Heart left ventricle (tissue), 16 donors: ENCODE measurements around the gene OR10H1. TPM values are rescaled to one million over a fixed set of nuclear protein-coding genes. Genes with fewer than 3 reads are reported as not detected.

Experiments used
- ATAC-seq, 4 donors: fragments of 200-7000 bp; cut with Tn5 transposase; one replicate each; pipeline ENCODE4 v1.9.1; 2020 to 2022; ENCODE audit warnings: moderate library complexity in 4 of 4, mild to moderate bottlenecking in 3 of 4, moderate number of reproducible peaks in 1 of 4
- DNase-seq, 5 donors: peaks; one replicate each; pipeline ENCODE4 v3.0.0-alpha.2; 2020
- H3K27ac ChIP-seq, 12 donors: fragments of 200-600 bp; sonication (generic) in 4 of 12; one replicate each; pipeline versions ENCODE4 v1.5.0 to v1.8.0; 2016 to 2022; ENCODE audit warnings: mild to moderate bottlenecking in 2 of 12
- H3K27me3 ChIP-seq, 9 donors: fragments of 200-600 bp; sonication (generic) in 2 of 9; one replicate each; pipeline versions ENCODE4 v1.5.1 to v1.8.0; 2016 to 2022; ENCODE audit warnings: mild to moderate bottlenecking in 3 of 9
- H3K36me3 ChIP-seq, 9 donors: fragments of 200-600 bp; sonication (generic) in 2 of 9; one replicate each; pipeline versions ENCODE4 v1.5.0 to v1.8.0; 2018 to 2022; ENCODE audit warnings: mild to moderate bottlenecking in 2 of 9
- H3K4me1 ChIP-seq, 12 donors: fragments of 200-600 bp; sonication (generic) in 4 of 12; one replicate each; pipeline versions ENCODE4 v1.5.0 to v1.8.0; 2016 to 2022; ENCODE audit warnings: mild to moderate bottlenecking in 3 of 12
- H3K4me3 ChIP-seq, 12 donors: fragments of 200-600 bp; sonication (generic) in 4 of 12; one replicate each; pipeline versions ENCODE4 v1.5.0 to v1.8.0; 2017 to 2022; ENCODE audit warnings: mild to moderate bottlenecking in 9 of 12, moderate library complexity in 4 of 12
- H3K9me3 ChIP-seq, 12 donors: fragments of 200-600 bp; sonication (generic) in 4 of 12; one replicate each; pipeline versions ENCODE4 v1.5.0 to v1.8.0; 2016 to 2022; ENCODE audit warnings: mild to moderate bottlenecking in 1 of 12
- POLR2A ChIP-seq, 2 donors: fragments of 450-650 bp; IDR thresholded peaks; one replicate each; pipeline ENCODE4 v1.6.1; 2017; ENCODE audit warnings: antibody characterized with exemption in 2 of 2, mild to moderate bottlenecking in 2 of 2, moderate library complexity in 2 of 2
- WGBS, 4 donors: extraction: QIAGEN DNeasy Blood & Tissue Kit in 2 of 4; methylation state at CpG; one replicate each; pipeline versions ENCODE4 v1.1.5 to v1.1.7; 2013 to 2018; 5-methylcytosine and 5-hydroxymethylcytosine counted together
- intact Hi-C, 10 donors: fragments of 100-400 bp; cut with DNase I; formaldehyde crosslinking; loops; one replicate each; pipeline versions ENCODE4 v1.11.1 to v1.14.2; 2022
- polyA plus RNA-seq, 2 donors: library from polyadenylated mRNA; stranded (reverse); fragments of 200-250 nt; gene quantifications; one replicate each; pipeline ENCODE4 v1.2.3, GENCODE V29; 2013
- total RNA-seq, 9 donors: library from RNA; depleted of rRNA in 2 of 9; stranded (reverse); fragments of >200 nt in 2 of 9; fragmentation: NEBNext Ultra II Directional in 3 of 9; extraction: Animal tissue kit (Norgen Biotek cat#: 25700) in 3 of 9; gene quantifications; one replicate each; pipeline versions ENCODE4 v1.1.0 to v1.2.4, GENCODE V29; 2016 to 2023
- TF ChIP-seq, protein P1 (sequence below), 12 donors: fragments of 200-600 bp; sonication (generic) in 4 of 12; IDR thresholded peaks; one replicate each; pipeline versions ENCODE4 v1.5.0 to v1.8.0; 2018 to 2022; ENCODE audit warnings: antibody characterized with exemption in 12 of 12, mild to moderate bottlenecking in 5 of 12
- donor health status: ischemic (EF 13 %, LVEDD 7.1; RV severe dilation, severe dysfunction).
- donor health status: healthy with polysubstance abuse.
- donor health status: DM: no; HTN: yes; CAD: no.
- donor health status: DM: no; HTN: no; CAD: no.
- donor health status: ischemic (EF 25% LVEDD 6.9; RV normal size, moderate dysfunction).
- donor health status: ischemic (EF 25% LVEDD 5.7; RV mildly dilated, moderate dysfunction).
- donor health status: healthy.
- donor health status: DM: yes; HTN: yes; CAD: no.
- donor health status: ischemic (EF 35%, LVEDD 5.7; RV mildly dilated, moderate dysfunction).
- donor health status: nonischemic (EF 11% LVEDD 7.7; RV severe dilation, severe dysfunction).
- donor health status: DM: yes; HTN: yes; CAD: no.
- donor health status: PGD.
- donor health status: ischemic (EF 29% LVEDD 5.4; RV normal size, mild dysfunction).
- donor health status: nonischemic (EF 23%, LVEDD 6.1; RV moderate dilation, normal function).

The OR10H1 gene
- total and polyA plus RNA-seq, 11 donors: 0.07 TPM; not detected in 10

DNA sequence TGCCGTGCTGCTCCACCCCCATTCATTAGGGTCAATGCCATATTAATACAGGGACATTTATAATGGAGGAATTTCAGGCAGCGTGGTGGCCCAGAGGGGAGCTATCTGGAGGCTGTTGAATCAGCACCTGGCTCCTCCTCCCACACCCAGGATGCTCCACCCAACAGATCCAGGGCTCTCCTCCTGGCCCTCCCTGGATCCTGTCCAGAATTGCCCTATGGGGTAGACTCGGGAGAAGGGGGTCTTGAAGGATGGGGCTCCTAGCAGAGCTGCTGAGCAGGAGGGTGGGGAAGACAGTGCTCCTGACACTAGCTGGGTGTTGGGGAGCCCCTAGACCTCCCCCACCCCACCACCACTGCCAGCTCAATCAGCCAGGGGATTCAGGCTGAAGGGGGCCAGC lies 33.3 kb downstream of the OR10H1 start:
- Histone ChIP-seq H3K4me1 (peaks cover 0 to 28% (median 15%) of the 10 kb centered on the region in 12 donors), H3K36me3 (no peaks in the 10 kb centered on the region), H3K27ac (no peak overlapping the region), H3K9me3 (no peaks in the 10 kb centered on the region), H3K27me3 (no peaks in the 10 kb centered on the region), H3K4me3 (no peak overlapping the region)
- TF ChIP-seq, protein P1, sequence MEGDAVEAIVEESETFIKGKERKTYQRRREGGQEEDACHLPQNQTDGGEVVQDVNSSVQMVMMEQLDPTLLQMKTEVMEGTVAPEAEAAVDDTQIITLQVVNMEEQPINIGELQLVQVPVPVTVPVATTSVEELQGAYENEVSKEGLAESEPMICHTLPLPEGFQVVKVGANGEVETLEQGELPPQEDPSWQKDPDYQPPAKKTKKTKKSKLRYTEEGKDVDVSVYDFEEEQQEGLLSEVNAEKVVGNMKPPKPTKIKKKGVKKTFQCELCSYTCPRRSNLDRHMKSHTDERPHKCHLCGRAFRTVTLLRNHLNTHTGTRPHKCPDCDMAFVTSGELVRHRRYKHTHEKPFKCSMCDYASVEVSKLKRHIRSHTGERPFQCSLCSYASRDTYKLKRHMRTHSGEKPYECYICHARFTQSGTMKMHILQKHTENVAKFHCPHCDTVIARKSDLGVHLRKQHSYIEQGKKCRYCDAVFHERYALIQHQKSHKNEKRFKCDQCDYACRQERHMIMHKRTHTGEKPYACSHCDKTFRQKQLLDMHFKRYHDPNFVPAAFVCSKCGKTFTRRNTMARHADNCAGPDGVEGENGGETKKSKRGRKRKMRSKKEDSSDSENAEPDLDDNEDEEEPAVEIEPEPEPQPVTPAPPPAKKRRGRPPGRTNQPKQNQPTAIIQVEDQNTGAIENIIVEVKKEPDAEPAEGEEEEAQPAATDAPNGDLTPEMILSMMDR (IDR thresholded peaks at IDR 0.05): no peak
- no peak for TF ChIP-seq POLR2A (IDR thresholded peaks at IDR 0.05)
- WGBS, 4 donors: 71 to 79% (median 72%) methylated on average over 3 of the region's 3 CpGs
- ATAC-seq: no peak
- DNase-seq: no peak
- intact Hi-C loops: no loop called here

DNA sequence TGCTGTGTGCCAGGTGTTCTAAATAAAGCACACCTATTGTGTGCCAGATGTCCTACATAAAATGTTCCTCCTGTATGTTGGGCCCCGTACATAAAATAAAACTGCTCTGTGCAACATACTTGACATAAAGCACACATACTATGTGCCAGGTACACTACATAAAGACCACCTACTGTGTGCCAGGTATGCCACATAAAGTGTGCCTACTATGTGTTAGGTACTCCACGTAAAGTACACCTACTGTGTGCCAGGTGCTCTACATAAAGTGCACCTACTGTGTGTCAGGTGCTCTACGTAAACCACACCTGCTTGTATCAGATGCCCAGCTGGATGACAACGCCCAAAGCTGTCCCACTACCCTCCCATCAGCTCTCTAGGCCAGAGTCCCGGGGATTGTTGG lies 33.8 kb downstream of the OR10H1 start:
- Histone ChIP-seq H3K36me3 (no peaks in the 10 kb centered on the region), H3K4me3 (no peak overlapping the region), H3K9me3 (no peaks in the 10 kb centered on the region), H3K4me1 (peaks cover 0 to 28% (median 15%) of the 10 kb centered on the region in 12 donors), H3K27me3 (no peaks in the 10 kb centered on the region), H3K27ac (no peak overlapping the region)
- intact Hi-C loops: no loop called here
- WGBS, 4 donors: 78 to 86% (median 80%) methylated on average over 5 of the region's 5 CpGs
- no peak for ATAC-seq
- TF ChIP-seq POLR2A (IDR thresholded peaks at IDR 0.05): no peak
- TF ChIP-seq, protein P1 (IDR thresholded peaks at IDR 0.05): no peak
- no peak for DNase-seq

DNA sequence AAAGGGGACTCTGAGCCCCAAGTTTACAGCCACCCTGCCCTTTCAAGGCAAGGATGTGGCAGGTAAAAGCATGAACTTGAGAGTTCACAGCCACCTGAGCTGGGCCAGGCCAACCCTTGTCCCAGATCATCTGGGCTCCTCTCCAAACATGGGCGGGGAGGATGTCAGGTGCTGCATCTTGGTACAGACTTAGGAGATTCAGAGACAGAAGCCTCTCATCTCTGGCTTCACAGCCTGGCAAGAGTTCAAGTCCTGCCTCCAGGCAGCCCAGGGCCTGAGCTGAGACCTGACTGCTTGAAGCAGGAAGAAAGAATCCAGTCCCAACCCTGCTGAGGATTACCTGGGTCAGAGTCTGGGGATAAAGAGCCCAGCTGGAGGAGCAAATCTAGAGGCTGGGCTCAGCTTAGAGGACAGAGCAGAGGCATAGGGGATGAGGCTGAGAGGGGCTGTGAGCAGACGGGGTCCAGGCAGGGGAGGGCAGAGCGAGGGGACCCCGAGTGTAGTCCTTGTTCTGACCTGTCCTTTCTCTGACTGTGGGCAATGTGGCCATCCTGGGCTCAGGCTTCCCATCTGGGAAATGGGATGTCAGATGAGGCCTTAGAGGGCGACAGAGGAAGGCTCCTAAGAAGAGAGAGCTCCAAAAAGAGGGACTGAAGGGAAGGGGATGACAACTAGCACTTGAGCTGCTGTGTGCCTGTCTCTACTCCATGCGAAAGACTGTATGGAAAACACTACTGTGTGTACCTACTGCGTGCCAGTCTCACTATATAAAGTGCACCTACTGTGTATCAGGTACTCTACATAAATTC lies 34.6 kb downstream of the OR10H1 start:
- peaks cover 0 to 4% (median 0%) of the 10 kb centered on the region in 9 donors for H3K27me3 ChIP-seq
- TF ChIP-seq POLR2A (IDR thresholded peaks at IDR 0.05): no peak
- TF ChIP-seq, protein P1 (IDR thresholded peaks at IDR 0.05): no peak
- no peaks in the 10 kb centered on the region for H3K36me3 ChIP-seq
- 76 to 81% (median 79%) methylated on average over 7 of the region's 7 CpGs for WGBS, 4 donors
- peak overlapping the region; percentile 4 to 86 (median 60) for H3K27ac ChIP-seq
- no peak overlapping the region for H3K4me3 ChIP-seq
- H3K9me3 ChIP-seq: no peaks in the 10 kb centered on the region
- intact Hi-C loops: no loop called here
- DNase-seq (no peak), ATAC-seq (peak in 3 of 4 donors; percentile 16 to 37 (median 31))
- peaks cover 0 to 28% (median 15%) of the 10 kb centered on the region in 12 donors for H3K4me1 ChIP-seq

DNA sequence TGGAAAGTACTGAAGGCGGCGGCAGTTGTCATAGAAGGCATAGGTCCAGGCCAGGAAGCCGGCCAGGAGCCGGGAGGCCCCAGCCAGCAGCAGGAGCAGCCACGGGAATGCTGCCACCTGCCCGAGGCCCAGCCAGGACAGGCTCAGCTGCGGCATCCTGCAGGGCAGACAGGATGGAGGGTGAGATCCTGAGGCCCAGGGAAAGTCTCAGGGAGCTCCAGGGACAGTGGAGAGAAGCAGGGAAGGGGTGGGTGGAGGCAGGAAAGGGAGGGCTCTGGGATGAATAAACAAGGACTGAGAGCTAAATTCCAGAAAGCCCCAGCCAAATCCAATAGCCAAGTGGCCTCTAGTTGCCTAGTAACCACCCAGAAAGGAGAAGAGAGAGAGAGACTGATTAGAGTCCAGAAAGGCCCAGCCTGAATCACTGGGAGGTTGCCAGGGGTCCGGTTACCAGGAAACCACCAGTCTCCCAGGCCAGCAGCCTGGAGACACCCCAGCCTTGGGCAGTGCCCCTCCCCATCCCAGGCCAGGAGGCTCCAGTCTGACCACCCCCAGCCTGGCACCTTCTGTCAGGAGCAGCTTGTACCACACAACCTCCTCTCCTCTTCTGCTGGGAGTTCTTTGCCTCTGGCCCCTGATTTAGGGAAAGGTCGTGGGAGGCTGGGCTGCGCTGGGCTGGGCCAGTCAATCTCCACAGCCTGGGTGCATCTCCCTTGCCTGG lies 35.5 kb downstream of the OR10H1 start:
- DNase-seq (peak; percentile 79 to 89 (median 82)), ATAC-seq (peak; percentile 84 to 96 (median 91))
- Histone ChIP-seq H3K27ac (peak overlapping the region; percentile 4 to 86 (median 63)), H3K36me3 (no peaks in the 10 kb centered on the region), H3K27me3 (peaks cover 0 to 6% (median 0%) of the 10 kb centered on the region in 9 donors), H3K4me1 (peaks cover 0 to 28% (median 15%) of the 10 kb centered on the region in 12 donors), H3K4me3 (peak overlapping the region in 9 of 12 donors; percentile 18 to 50 (median 32)), H3K9me3 (no peaks in the 10 kb centered on the region)
- 4 to 24% (median 19%) methylated on average over 10 of the region's 10 CpGs for WGBS, 4 donors
- intact Hi-C loops: loop anchor here in 2 of 10 donors (5.0 to 10.0 kb wide), 2 partner anchors 105 to 108 kb away; partner anchors contain the start of gene CYP4F12 (in 2 of the 2)
- TF ChIP-seq POLR2A (IDR thresholded peaks at IDR 0.05): no peak
- TF ChIP-seq, protein P1 (IDR thresholded peaks at IDR 0.05): no peak
